Left ventricle myocardium inferior (tissue), 1 donor: ENCODE measurements around the gene LCAT. TPM values are rescaled to one million over a fixed set of nuclear protein-coding genes. Genes with fewer than 3 reads are reported as not detected.

Experiments used
- DNase-seq: peaks from one replicate; pipeline ENCODE4 v3.0.0-alpha.2; 2020
- H3K27ac ChIP-seq: fragments of 200-600 bp; replicated peaks from 2 replicates; pipeline ENCODE4 v1.8.0; 2021
- H3K27me3 ChIP-seq: fragments of 200-600 bp; 2 replicates; pipeline ENCODE4 v1.8.0; 2021; ENCODE audit warnings: low read depth
- H3K36me3 ChIP-seq: fragments of 200-600 bp; 2 replicates; pipeline ENCODE4 v1.8.0; 2021
- H3K4me1 ChIP-seq: fragments of 200-600 bp; 2 replicates; pipeline ENCODE4 v1.8.0; 2021
- H3K4me3 ChIP-seq: fragments of 200-600 bp; 2 replicates; pipeline ENCODE4 v1.8.0; 2021; ENCODE audit warnings: mild to moderate bottlenecking, moderate library complexity
- H3K9me3 ChIP-seq: fragments of 200-600 bp; replicated peaks from 2 replicates; pipeline ENCODE4 v1.8.0; 2021
- intact Hi-C: fragments of 100-400 bp; cut with micrococcal nuclease; formaldehyde crosslinking; loops from one replicate; pipeline ENCODE4 v1.11.0; 2022
- long read RNA-seq: library from polyadenylated mRNA; unstranded; transcript quantifications from one replicate; pipeline ENCODE4 v2.0.0, GENCODE V29; 2021
- total RNA-seq: library from RNA; stranded (reverse); fragmentation: NEBNext Ultra II Directional; extraction: Animal tissue kit (Norgen Biotek cat#: 25700); gene quantifications from one replicate; pipeline ENCODE4 v1.2.1, GENCODE V29; 2021
- TF ChIP-seq, protein P1 (sequence below): fragments of 200-600 bp; IDR thresholded peaks from 2 replicates; pipeline ENCODE4 v1.8.0; 2021; ENCODE audit warnings: antibody characterized with exemption, mild to moderate bottlenecking, borderline replicate concordance
- donor health status: DM: no; HTN: yes; CAD: no; lungs with severe emphysema.

The LCAT gene
- total RNA-seq, result 23.2 TPM
- long read RNA-seq, transcript LCAT-204 (5 exons, 1,240 nt), result major isoform, 19 of 30 reads
- long read RNA-seq, partial matches to known transcripts, result 4 of 30 reads
- long read RNA-seq, other reads (novel, unspliced or antisense), result 7 of 30 reads

DNA sequence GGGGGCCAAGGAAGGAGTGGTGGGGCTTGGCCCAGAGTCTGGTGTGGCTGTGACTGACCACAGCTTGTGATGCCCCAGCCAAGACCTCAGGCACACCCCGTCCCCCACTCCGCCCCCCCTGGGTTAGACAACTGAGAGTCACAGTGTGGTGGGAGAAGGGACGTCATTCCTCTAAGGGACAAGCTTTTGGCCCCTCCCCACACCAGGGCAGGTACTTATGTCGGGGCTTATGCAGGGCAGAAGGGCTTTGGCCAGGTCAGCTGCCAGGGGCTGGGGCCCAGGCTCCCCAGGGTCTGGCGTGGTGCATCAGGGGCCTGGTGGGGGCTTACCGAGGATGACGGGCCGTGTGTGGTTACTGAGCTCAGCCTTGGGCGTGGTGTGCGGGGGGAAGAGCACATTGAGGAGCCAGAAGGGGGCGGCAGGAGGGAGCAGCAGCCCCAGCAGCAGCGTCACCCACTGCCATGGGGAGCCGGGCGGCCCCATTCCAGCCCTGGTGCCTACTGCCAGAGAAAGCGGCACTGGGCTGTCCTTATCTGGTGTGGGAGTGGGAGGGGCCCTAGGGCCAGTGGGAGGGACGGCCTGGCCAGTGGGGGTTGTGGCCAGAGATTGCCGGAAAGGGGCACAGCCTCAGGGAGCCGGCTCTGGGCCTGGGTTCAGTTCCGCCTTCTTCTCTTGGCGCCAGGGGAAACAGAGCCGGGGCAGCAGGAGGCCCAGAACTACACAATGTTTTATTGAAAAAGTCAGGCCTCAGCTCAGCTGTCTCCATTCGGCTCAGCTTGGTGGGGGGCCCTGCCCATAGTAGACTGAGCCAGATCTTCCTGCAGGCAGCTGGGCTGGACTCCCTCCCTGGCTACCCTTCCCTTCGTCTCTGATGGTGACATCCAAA, at the start of gene LCAT:
Gene LCAT, minus strand, starts transcription at position 502 of the 886 bp plus-strand sequence. Its CDS starts 19 bp downstream, at position 483.
- intact Hi-C loops, result no loop called here
- Histone ChIP-seq H3K4me1 (peaks cover 88% of the 10 kb centered on the region), H3K36me3 (peaks cover 87% of the 10 kb centered on the region), H3K27ac (peak within 1 kb of the TSS; percentile 80), H3K9me3 (no peaks in the 10 kb centered on the region), H3K27me3 (no peaks in the 10 kb centered on the region), H3K4me3 (no peak within 1 kb of the TSS)
- DNase-seq, result peak; percentile 69
- TF ChIP-seq, protein P1, sequence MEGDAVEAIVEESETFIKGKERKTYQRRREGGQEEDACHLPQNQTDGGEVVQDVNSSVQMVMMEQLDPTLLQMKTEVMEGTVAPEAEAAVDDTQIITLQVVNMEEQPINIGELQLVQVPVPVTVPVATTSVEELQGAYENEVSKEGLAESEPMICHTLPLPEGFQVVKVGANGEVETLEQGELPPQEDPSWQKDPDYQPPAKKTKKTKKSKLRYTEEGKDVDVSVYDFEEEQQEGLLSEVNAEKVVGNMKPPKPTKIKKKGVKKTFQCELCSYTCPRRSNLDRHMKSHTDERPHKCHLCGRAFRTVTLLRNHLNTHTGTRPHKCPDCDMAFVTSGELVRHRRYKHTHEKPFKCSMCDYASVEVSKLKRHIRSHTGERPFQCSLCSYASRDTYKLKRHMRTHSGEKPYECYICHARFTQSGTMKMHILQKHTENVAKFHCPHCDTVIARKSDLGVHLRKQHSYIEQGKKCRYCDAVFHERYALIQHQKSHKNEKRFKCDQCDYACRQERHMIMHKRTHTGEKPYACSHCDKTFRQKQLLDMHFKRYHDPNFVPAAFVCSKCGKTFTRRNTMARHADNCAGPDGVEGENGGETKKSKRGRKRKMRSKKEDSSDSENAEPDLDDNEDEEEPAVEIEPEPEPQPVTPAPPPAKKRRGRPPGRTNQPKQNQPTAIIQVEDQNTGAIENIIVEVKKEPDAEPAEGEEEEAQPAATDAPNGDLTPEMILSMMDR, result no peak

GRCh38 chr16:67993207-67994039, 49.5 kb upstream of the LCAT start:
- DNase-seq, result peak; percentile 85
- Histone ChIP-seq H3K4me3 (peak overlapping the region; percentile 60), H3K27me3 (no peaks in the 10 kb centered on the region), H3K4me1 (peaks cover 16% of the 10 kb centered on the region), H3K27ac (peak overlapping the region; percentile 87), H3K9me3 (no peaks in the 10 kb centered on the region), H3K36me3 (no peaks in the 10 kb centered on the region)
- intact Hi-C loops, result no loop called here
- TF ChIP-seq, protein P1, result peak; percentile 100

GRCh38 chr16:67992661-67993206, 48.8 kb upstream of the LCAT start:
- Histone ChIP-seq H3K36me3 (no peaks in the 10 kb centered on the region), H3K27me3 (no peaks in the 10 kb centered on the region), H3K27ac (peak overlapping the region; percentile 87), H3K4me3 (peak overlapping the region; percentile 60), H3K4me1 (peaks cover 16% of the 10 kb centered on the region), H3K9me3 (no peaks in the 10 kb centered on the region)
- TF ChIP-seq, protein P1, result no peak
- intact Hi-C loops, result no loop called here
- no peak for DNase-seq

DNA sequence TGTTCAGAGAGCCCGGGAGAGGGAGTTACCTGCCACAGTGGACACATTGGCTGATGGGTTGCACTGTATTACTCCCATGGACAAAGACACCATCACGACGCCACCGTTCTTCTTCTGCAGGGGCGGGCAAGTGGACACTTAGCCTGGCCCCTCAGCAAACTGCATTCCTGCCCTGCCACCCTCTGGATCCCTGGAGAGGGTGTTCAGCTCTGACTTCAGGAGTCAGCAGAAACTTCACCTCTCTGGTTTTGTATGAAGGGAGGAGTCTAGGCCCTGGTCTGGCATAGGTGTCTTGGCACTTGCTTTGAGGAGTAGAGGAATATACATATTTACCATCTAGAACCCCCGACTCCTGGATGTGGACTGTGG, 46.1 kb upstream of the LCAT start:
- Histone ChIP-seq H3K4me3 (no peak overlapping the region), H3K36me3 (no peaks in the 10 kb centered on the region), H3K4me1 (peaks cover 32% of the 10 kb centered on the region), H3K27ac (no peak overlapping the region), H3K27me3 (no peaks in the 10 kb centered on the region), H3K9me3 (no peaks in the 10 kb centered on the region)
- intact Hi-C loops, result no loop called here
- DNase-seq, result no peak
- TF ChIP-seq, protein P1, result no peak

DNA sequence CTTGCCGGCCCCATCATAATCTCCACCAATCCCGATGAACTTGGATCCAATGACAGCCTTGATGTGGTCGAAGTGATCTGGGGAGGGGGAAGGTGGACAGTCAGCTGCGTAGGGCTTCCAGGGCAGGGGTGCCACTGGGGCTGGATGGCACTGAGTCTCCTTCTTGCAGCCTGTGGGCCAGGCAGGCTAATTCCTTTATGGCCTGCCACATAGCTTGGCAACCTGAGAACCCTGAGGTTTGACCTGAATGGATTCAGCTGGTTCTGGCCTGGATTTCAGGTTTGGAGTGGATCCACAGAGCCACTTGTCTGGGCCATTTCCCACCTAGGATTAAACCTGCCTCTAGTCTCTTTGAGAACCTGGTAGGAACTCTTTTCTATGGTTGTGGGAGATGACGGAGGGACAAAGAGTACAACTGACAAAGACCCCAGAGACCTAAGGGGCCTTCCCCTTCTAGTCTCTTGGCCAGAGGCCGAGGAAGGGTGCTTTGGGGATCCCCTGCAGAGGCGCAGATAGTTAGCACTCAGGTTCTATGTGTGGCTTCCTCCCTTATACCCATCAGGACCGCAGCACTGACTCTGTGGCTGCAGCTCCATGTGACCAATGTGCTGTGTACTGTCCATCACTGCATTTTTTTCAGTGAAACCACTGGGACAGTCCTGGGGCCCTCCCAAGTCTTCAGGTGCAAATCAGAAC, 45.5 kb upstream of the LCAT start:
- H3K4me1 ChIP-seq, result peaks cover 37% of the 10 kb centered on the region
- intact Hi-C loops, result no loop called here
- H3K4me3 ChIP-seq, result no peak overlapping the region
- TF ChIP-seq, protein P1, result no peak
- H3K9me3 ChIP-seq, result no peaks in the 10 kb centered on the region
- DNase-seq, result no peak
- no peak overlapping the region for H3K27ac ChIP-seq
- no peaks in the 10 kb centered on the region for H3K36me3 ChIP-seq
- H3K27me3 ChIP-seq, result no peaks in the 10 kb centered on the region
